GM12875 (cell line): Measurements from ENCODE around the gene ST13.

Source experiments
- H3K4me3 ChIP-seq: one replicate; pipeline ENCODE4 v1.5.1; 2011; ENCODE audit warnings: low read depth, low read length, control low read depth
- TF ChIP-seq, protein P1 (sequence below): IDR thresholded peaks from 2 replicates; pipeline ENCODE4 v1.5.1; 2011; ENCODE audit warnings: low read depth, mild to moderate bottlenecking, control low read depth, inconsistent platforms, low read length, moderate library complexity, borderline replicate concordance; ENCODE audit not compliant: insufficient read depth

ST13 gene

DNA sequence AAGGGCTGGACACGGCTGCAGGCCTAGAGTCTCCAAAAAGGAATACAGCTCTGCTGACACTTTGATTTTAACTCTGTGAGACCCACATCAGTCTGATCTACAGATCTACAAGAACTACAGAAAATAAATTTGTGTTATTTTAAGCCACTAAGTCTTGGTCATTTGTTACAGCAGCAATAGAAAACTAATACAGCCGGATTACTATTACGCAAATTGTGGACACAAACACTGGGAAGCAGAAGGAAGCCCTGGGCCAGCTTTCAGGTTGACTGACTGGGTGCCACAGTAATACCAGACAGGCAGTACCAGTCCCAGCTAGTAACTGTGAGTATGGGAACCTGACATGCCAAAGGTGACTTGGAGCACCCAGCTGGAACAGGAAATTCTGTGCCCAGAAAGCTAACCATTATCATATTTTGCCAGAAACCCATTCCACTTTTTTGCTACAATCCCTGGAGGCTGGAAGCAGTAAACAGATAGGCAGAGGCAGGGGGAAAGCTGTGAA lies 50.7 kb downstream of the ST13 start:
- TF ChIP-seq, protein P1, sequence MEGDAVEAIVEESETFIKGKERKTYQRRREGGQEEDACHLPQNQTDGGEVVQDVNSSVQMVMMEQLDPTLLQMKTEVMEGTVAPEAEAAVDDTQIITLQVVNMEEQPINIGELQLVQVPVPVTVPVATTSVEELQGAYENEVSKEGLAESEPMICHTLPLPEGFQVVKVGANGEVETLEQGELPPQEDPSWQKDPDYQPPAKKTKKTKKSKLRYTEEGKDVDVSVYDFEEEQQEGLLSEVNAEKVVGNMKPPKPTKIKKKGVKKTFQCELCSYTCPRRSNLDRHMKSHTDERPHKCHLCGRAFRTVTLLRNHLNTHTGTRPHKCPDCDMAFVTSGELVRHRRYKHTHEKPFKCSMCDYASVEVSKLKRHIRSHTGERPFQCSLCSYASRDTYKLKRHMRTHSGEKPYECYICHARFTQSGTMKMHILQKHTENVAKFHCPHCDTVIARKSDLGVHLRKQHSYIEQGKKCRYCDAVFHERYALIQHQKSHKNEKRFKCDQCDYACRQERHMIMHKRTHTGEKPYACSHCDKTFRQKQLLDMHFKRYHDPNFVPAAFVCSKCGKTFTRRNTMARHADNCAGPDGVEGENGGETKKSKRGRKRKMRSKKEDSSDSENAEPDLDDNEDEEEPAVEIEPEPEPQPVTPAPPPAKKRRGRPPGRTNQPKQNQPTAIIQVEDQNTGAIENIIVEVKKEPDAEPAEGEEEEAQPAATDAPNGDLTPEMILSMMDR, result no peak

DNA sequence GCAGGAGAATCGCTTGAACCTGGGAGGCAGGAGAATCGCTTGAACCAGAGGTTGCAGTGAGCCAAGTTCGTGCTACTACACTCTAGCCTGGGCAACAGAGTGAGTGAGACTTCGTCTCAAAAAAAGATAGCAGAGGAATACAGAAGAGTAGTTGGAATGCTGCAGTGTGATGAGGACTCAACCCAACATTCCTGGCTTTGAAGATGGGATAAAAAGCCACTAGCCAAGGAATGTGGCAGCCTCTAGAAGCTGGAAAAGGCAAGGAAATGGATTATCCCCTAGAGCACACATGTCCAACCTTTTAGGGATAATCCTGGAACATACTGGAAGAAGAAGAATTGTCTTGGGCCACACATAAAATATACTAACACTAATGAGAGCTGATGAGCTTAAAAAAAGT lies 51.2 kb downstream of the ST13 start:
- no peak overlapping the region for H3K4me3 ChIP-seq
- TF ChIP-seq, protein P1, result no peak

More for the DNA sequence above, 50.7 kb downstream of the ST13 start:
- no peak overlapping the region for H3K4me3 ChIP-seq

DNA sequence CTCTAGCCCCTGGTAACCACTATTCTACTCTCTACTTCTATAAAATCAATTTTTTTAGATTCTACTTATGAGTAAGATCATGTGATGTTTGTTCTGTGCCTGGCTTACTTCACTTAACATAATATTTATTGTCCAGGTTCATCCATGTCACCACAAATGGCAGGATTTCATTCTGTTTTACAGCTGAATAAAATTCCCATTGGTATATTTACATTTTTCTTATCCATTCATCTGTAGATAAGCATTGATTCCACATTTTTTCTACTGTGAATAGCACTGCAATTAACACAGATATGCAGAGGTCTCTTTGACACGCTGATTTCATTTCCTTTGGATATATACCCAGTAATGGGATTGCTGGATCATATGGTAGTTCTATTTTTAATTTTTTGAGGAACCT lies 53.1 kb downstream of the ST13 start:
- TF ChIP-seq, protein P1, result no peak
- H3K4me3 ChIP-seq, result no peak overlapping the region

DNA sequence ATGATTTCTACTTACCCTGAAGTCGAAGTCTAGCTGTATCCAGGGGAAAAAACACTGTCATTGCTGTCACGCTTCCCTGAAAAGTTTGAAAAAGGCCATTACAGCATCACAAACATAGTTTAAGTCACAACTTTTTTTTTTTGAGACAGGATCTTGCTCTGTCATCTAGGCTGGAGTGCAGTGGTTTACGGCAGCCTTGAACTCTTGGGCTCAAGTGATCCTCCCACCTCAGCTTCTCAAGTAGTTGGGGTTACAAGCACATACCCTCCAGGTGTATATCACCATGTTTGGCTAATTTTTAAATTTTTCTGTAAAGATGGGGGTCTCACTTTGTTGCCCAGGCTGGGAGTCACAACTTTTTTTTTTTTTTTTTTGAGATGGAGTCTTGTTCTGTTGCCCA lies 57.4 kb downstream of the ST13 start:
- TF ChIP-seq, protein P1, result no peak
- no peak overlapping the region for H3K4me3 ChIP-seq

DNA sequence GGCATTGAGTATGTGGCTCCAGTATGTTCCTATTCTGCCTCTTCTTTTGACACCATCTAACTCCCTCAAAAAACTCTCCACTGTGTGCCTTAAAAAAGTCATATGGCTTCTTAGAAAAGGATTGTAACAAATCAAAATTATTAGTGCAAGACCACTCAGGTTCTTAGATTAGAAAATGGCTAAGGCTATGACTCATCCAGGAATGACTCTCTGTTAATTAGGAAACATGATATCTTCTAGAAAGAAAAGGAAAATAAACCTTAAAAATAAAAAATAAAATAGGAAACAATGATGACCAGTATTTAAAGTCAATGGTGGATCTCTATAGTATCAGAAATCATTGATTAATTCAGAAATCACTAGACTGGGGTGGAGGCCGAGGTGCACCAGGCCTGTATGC lies 59.0 kb downstream of the ST13 start:
- no peak overlapping the region for H3K4me3 ChIP-seq
- TF ChIP-seq, protein P1, result no peak

DNA sequence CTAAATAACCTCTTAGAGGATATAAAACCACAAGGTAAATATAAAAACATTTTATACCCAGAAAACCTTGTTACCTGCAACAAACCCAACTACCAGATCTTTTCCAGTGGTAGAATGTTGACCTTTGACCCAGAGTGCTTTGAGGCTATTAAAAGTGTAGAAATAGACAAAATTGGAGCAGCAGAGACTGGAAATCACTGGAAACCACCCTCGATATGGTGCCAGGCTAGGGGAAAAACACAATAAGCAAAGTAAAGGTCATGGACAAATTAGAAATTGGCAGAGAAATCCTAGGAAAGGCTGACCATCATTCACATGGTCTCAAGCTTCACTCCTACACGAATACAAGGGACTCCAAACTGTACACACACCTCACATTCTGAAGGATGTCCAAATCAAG lies 64.0 kb downstream of the ST13 start:
- no peak overlapping the region for H3K4me3 ChIP-seq
- TF ChIP-seq, protein P1, result no peak

DNA sequence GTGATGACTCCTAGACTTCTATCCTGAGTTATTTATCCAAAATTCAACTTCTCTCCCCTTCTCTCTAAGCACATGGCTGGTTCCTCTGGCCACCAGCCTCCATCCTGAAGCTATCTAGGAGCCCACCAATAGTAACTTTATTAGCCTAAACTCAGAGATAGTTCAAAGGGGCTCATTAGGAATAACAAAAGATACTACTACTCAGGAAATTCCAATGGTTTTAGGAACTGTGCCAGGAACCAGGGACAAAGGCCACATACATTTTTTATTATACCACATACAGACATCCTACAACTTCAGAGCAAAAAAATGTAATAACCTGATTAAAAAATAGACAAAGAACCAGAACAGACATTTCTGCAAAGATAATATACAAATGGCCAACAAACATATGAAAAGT lies 65.2 kb downstream of the ST13 start:
- no peak overlapping the region for H3K4me3 ChIP-seq
- TF ChIP-seq, protein P1, result no peak
